Activated CD4-positive, alpha-beta T cell treated with anti-CD3 and anti-CD28 coated beads for 24 hours (primary cell): ENCODE measurements around the gene AMMECR1.
"Not testable (repeated sequence)": the region's sequence is repeated elsewhere in the genome, so short reads cannot be mapped to it uniquely, and the experiment has no call there.

Source experiments
- DNase-seq, 2 donors: peaks; one replicate each; pipeline ENCODE4 v3.0.0-alpha.2; 2020; ENCODE audit warnings: low read depth in 2 of 2

AMMECR1 gene

DNA sequence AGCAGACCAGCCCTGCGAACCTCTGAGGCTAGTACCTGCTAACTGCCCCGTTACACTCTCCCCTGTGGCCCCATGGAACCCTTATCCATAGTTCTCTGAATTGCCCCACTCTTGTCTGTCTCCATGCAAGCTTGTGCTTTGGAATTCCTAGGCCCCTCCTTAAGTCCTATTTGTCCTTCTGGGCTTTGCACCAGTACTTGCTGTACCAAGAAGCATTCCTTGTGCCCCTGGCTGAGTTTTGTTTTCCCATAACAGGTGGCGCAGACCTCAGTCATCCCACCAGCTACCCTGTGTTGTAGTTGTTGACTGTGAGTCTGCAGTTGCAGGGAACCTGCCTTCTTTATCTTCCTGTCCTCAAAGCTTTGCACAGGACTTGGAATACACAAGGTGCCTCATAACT is 147.9 kb downstream of the AMMECR1 start:
- no peak for DNase-seq

DNA sequence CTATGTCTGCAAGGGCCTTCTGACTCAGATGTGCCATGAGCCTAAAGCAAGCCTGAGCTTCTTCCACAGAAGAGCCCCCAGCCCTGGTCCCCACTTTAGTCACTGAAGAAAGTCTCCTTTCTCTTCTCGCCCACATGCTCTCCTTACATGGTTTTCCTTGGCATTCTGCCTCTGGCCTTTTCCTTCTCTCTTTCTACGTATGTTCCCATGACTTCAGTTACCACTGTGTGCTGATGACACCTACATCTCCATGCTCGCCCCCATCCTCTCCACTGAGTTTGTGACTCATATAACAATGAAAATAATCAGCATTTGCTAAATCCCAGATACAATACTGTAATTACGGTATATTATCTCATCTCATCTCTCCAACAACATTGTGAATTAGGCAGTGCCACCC is 149.3 kb downstream of the AMMECR1 start:
- DNase-seq = no peak

DNA sequence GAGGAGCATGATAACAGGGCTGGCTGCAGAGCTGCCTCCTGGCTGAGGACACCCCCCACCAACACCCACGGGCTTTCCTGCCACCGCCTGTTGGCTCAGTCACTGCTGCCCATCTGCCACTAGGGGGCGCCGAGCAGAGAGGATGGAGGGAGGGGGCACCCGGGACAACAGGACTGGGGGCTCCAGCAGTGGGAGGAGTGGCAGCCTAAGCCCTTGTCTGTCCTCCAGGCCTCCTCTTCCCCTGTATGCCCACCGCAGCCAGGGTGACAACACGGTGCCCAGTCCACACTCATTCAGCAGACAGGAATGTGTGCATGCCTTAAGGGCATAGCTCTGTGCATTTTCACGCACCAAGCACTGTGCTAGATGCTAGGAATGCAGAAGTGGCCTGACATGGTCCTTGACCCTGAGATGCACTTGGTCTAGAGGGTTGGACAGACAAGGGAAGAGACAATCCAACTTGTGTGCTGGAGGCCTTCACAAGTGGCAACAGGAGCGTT is 149.9 kb downstream of the AMMECR1 start:
- DNase-seq = peak; percentile 30 to 31

DNA sequence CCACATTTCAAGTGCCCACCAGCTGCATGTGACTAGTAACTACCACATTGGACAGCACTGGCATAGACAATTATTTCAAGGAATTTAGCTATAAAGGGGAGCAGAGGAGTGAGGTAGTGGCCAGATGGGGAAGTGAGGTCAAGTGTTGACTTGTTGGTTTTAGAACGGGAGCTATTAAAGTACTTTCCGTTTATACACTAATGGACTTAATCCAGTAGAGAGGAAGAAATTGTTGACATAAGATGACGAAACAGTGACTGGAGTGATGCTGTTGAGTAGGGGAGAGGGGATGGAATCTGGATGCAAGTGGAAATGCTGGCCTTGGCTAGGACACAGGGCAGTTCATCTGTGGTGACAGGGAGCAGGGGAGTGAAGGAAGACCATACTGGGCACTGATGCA is 154.4 kb downstream of the AMMECR1 start:
- DNase-seq = no peak

DNA sequence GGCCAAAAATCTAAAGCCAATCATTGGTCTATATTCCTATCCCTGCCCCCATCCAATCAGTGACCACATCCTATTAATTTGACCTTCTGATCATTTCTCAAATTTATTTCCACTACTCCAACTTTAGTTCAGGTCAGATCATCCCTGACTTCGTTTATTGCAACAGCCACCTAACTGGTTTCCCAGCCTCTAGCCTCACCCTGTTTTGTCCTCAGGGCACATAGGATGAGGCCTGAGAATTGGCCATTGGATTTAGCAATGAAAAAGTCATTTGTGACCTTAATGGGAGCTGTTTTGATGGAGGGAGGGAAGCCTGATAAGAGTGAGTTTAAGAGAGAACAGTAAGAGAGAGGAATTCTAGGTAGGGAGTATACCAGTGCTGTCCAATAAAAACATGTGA is 155.0 kb downstream of the AMMECR1 start:
- DNase-seq = no peak

DNA sequence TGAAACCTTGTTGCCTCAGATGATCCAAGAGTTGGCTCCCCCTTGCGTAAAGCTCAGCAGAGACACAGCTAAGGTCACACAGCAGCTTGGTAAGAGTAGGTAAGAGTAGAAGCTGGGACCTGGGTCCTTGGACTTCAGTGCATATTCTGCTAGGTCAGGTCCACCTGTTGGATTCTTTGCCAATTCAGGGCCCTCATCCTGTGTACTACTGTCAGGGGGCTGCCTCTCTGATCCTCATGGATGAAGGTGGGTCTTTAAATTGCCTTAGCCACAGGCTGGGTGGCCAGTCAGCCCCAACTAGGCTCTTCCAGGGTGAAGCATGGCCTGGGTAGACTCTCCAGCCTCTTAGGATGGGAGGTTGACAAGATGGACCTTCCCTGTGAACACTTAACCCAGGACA is 155.8 kb downstream of the AMMECR1 start:
- DNase-seq = no peak

DNA sequence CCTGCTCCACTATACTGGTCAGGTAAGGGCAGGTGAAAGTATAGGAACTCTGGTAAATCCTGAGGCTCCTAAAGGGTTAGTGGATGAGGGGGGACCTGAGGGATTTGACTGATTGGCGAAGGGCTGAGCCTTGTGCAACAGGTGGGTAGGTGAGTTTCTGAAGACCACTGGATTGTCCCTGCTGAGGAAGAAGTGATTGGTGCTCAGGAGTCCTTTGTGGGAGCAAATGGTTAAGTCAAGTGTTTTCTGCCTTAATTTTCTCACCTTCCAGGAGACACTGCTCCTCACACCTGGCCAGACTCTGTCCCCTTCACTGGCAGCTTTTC is 156.6 kb downstream of the AMMECR1 start:
- DNase-seq = no peak

DNA sequence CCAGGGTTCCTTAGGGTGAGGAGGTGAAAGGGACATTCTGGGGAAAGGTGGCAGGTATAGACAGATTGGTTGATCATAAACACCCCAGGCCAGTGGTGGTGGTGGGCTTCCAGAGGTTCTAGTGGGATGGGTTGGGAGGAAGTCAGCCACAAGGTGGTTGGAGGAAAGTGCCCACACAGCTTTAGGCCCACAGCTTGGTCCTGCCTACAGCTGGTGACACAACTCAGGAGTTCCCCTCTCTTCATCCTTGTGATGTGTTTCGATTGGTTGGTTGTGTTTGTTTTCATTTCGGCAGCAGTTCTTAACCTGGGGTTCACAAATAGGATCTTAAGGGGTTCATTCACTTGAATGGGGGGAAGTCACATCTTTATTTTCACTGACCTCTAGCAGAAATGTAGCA is 158.0 kb downstream of the AMMECR1 start:
- no peak for DNase-seq

DNA sequence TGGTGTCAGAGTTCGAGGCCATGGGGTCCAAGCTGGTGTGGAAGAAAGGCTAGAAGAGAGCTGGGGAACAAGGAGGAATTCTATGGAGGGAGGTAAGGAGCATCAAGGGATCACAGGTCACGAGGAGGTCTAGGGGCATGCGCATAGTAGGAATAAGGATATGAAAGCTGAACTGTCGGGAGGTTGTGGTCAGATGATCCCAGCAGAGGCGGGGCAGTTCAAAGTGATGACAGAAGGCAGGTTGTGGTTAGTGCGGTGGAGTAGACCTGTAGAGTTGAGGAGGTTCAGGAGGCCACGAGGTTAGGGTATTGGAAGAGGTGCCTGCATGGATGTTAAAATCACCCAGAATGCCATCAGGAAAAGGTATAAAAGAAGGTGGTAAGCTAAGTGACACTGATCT is 158.7 kb downstream of the AMMECR1 start:
- no peak for DNase-seq

DNA sequence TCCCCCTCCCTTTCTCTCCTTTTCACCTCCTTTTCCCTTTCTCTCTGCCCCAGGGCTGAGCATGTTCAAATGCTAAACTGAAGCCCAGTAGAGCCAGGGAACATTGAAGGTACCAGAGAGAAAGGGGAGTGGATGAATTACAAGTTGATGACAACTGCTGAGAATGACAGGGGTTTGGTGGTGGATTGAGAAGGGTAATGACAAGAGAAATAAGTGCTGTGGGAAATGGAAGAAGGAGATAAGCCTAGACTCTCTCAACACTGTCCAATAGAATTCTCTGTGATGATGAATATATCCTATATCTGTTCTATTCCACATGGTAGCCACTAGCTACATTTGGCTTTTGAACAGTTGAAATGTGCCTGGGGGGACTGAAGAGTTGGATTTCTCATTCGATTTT is 160.4 kb downstream of the AMMECR1 start:
- no peak for DNase-seq

DNA sequence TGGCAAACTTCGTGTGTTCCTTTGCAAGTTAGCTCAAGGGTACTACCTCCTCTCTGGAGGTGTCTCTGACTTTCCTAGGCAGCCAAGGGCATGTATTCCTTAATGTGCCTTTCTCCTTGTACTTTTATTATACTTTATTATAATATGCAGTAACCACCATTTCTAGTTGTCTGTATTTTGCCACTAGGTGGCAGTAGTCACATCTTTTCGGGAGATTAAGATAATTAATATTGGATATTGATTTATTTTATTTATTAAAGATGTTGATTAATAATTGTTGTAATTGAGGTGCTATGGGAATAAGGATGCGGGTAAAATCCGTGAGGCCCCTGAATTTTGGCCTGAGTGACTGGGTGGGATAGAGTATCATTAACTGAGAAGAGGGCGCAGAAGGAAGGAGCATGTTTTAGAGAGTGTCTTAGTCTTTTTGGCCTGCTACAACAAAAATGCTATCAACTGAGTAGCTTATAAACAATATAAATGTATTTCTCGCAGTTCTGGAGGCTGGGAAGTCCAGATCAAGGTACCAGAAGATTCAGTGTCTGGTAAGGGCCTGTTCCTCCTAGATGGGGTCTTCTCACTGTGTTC is 161.6 kb downstream of the AMMECR1 start:
- DNase-seq = no peak

DNA sequence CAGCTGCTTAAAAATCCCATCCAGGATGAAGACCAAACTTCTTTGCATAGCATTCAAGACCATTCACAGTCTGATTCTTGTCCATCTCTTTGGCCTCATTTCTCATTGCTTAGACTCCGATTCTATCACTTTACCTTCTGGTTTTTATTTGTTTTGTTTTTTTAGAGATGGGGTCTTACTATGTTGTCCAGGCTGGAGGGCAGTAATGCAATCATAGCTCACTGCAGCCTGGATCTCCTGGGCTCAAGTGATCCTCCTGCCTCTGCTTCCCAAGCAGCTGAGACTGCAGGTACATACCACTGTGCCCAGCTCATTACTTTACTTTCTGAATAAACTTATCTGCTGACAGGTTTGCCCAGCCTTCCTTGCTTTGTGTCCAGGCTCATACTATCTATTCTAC is 162.1 kb downstream of the AMMECR1 start:
- DNase-seq = no peak

DNA sequence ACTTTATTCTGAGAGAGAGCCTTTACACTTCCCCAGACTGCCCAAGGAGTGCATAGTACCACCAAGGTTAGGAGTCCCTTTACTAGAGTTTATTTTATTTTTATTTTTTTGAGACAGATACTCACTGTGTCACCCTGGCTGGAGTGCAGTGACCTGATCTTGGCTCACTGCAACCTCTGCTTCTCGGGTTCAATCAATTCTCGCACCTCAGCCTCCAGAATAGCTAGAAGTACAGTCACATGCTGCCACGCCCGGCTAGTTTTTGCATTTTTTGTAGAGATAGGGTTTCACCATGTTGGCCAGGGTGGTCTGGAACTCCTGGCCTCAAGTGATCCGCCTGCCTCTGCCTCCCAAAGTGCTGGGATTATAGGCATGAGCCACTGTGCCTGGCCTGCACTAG is 163.6 kb downstream of the AMMECR1 start:
- DNase-seq = not testable (repeated sequence)

DNA sequence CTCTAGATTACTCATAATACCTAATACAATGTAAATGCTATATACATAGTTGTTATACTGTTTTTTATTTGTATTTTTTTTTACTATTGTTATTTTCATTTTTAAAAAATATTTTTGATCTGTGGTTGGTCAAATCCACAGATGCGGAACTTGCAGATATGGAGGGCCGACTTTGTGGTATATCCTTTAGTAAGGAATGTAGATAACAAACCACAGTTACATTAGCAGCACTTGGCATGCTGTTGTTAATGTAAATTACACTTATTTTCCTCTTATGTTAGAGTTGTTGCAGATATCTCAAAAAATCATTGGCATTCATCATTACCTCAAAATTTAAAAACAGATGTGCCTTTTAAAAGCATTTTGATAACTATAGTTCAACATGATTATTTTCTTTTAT is 164.0 kb downstream of the AMMECR1 start:
- DNase-seq = no peak

DNA sequence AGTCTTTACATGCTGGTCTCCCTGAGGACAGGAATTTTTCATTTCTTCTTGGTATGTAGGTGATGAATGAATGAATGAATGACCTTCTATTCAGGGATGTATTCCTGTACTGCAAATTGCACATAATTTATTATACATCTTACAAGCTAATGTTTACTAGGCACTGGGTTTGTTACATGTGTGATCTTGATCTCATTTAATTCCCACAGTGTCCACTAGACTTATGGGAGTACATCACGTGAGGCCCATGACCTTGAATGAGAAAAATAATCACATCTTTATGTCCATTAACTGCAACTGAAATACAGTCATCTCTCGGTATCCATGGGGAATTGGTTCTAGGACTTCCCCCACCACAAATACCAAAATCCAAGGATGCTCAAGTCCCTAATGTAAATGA is 164.6 kb downstream of the AMMECR1 start:
- no peak for DNase-seq

DNA sequence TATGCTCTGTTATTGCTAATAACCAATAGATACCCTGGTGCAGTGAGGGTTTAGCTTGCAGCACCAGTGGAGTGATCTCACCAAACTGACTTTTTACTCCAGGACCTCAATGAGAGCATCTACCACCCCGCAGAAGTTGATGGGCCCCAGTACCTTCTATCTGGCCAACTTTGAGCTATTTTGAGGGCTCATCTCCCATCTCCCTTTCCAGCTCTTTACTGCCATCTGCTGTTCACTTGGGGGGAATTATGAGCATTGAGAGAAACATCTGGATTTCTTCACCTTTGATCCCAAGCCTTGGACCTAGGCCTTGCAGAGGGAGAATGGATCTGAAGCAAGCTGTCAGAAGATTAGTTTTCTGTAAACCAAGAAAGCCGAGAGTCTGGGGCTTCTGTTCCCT is 171.4 kb downstream of the AMMECR1 start:
- peak in 1 of 2 donors; percentile 36 for DNase-seq

DNA sequence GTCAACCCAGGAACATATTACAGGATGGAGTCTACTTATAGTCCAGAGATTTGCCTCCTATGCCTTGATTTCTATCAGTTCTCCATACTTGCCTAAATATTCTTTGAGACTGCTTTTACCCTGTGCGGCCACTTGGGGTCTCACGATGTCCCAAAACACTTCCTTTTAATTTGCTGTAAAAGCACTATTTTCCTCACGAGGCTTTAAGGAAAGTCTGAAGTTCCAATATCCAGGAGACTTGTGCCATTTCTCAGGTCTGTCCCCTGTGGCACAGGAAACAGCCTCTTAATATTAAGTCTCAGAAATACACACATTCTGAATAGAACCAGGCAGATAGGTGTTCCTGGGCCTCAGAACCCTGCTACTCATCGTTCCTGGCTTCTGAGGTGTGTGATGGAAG is 172.0 kb downstream of the AMMECR1 start:
- DNase-seq = peak in 1 of 2 donors; percentile 4

DNA sequence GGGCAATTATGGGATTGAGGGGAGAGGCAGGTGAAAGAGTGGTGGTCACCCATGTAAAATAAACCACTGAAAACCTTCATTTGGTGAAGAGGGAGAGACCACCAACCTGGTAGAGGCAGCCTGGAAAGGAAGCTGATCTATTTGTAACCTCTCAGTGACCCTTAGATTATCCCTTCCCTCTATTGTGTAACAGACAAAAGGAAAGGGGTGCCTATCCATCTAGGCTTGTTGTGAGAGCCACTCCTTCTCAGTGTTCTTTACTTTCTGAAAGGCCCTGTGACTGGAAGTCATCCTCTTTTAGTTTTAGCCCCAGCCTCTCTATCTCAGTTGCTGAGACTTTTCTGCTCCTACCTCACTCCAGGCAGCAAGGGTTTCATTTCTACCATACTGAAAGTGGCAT is 172.6 kb downstream of the AMMECR1 start:
- no peak for DNase-seq
